Nephron progenitor cell (in vitro differentiated cells): ENCODE results near the gene TBC1D22B.

Experiments used
- DNase-seq: peaks from one replicate; pipeline ENCODE4 v3.0.0; 2021
- H3K27ac Mint-ChIP-seq: 2 replicates; pipeline ENCODE4 v1.8.0; 2021; ENCODE audit warnings: mild to moderate bottlenecking, moderate library complexity, mixed read lengths
- H3K27me3 Mint-ChIP-seq: 2 replicates; pipeline ENCODE4 v1.8.0; 2021; ENCODE audit warnings: mild to moderate bottlenecking, low read depth, mixed read lengths; ENCODE audit not compliant: poor library complexity
- H3K36me3 Mint-ChIP-seq: 2 replicates; pipeline ENCODE4 v1.8.0; 2021; ENCODE audit warnings: low read depth, mixed read lengths
- H3K4me1 Mint-ChIP-seq: 2 replicates; pipeline ENCODE4 v1.8.0; 2021; ENCODE audit warnings: mixed read lengths
- H3K4me3 Mint-ChIP-seq: 2 replicates; pipeline ENCODE4 v1.8.0; 2021; ENCODE audit warnings: mild to moderate bottlenecking, moderate library complexity, mixed read lengths
- H3K9me3 Mint-ChIP-seq: 2 replicates; pipeline ENCODE4 v1.8.0; 2021; ENCODE audit warnings: mild to moderate bottlenecking, moderate library complexity, mixed read lengths
- CTCF ChIP-seq: fragments of 200-600 bp; sonication (generic); IDR thresholded peaks from 2 replicates; pipeline ENCODE4 v1.5.0; 2021; ENCODE audit warnings: antibody characterized with exemption

The TBC1D22B gene

GRCh38 chr6:37277001-37277409, 19.4 kb downstream of the TBC1D22B start:
- H3K36me3 Mint-ChIP-seq: peaks cover 11% of the 10 kb centered on the region
- peaks cover 20% of the 10 kb centered on the region for H3K4me1 Mint-ChIP-seq
- no peak overlapping the region for H3K27ac Mint-ChIP-seq
- H3K4me3 Mint-ChIP-seq: no peak overlapping the region
- H3K9me3 Mint-ChIP-seq: no peaks in the 10 kb centered on the region
- DNase-seq: no peak
- no peak for TF ChIP-seq CTCF
- peaks cover 4% of the 10 kb centered on the region for H3K27me3 Mint-ChIP-seq

DNA sequence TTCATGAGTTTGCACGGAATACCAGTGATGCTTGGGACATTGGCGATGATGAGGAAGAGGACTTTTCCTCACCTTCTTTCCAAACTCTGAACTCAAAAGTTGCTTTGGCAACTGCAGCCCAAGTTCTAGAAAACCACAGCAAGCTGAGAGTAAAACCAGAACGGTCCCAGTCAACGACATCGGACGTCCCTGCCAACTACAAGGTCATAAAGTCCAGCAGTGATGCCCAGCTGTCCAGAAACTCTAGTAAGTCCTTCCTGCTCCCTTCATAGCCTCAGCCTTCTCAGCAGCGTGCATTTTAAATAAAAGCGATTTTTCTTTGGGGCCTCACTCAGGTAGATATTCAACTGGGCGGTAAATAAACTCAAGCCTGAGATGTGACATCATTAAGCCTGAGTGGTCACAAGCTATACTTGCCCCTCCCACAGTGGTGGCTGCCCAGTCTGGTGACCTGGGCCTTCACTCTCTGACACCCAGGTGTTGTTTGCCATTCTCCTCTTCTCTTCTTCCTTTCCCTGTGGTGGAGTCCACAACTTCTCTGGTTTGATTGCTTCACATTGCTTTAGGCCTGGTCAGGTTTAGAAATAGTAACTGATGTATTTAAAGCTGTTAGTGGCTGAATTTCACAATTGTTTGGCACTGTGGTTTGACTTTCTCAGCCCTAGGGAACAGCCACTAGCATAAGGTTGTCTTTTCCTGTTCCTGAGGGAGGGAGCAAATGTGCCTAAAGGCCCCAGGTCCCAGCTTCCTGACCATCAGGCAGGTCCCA, 22.0 kb downstream of the TBC1D22B start:
- H3K27me3 Mint-ChIP-seq: peaks cover 6% of the 10 kb centered on the region
- no peaks in the 10 kb centered on the region for H3K9me3 Mint-ChIP-seq
- peaks cover 24% of the 10 kb centered on the region for H3K36me3 Mint-ChIP-seq
- H3K4me1 Mint-ChIP-seq: peaks cover 20% of the 10 kb centered on the region
- no peak for DNase-seq
- H3K27ac Mint-ChIP-seq: no peak overlapping the region
- no peak for TF ChIP-seq CTCF
- no peak overlapping the region for H3K4me3 Mint-ChIP-seq

DNA sequence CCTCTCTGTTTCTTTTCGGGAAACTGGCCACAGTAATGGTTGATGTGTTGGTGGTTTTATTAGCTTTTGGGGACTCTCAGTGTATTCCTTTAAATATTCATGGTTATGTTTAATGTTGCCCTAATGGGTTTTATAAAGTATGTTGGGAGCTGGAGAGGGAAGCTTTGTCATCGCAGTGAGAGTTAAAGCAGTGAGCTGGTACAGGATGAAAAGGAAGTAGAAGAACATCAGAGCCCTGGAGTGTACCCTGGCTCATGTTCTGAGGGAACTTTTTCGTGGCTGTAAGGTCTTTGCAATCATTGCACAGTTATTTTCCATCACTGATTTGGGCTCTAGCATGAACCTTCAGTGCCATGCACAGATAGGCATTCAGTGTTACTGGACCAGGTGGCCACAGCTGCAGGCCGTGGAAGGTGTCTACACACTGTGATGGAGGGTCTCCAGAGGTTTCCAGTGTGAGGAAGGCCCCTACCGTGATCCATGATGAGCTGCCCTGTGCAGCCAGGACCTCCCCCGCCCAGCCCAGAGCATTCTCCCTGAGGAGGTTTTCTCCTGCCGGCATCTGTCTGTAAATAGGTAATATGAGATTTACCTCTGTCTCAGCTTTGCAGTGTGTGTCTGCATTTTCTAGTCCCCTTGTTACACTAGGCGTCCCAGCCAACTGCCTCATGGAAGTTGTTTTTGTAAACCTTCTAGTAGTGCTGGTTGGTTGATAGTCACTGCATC, 22.8 kb downstream of the TBC1D22B start:
- Mint-ChIP-seq H3K9me3 (no peaks in the 10 kb centered on the region), H3K4me3 (no peak overlapping the region), H3K4me1 (peaks cover 20% of the 10 kb centered on the region), H3K27me3 (peaks cover 6% of the 10 kb centered on the region), H3K36me3 (peaks cover 29% of the 10 kb centered on the region), H3K27ac (peak overlapping the region; percentile 50)
- DNase-seq: peak; percentile 19
- TF ChIP-seq CTCF: no peak

GRCh38 chr6:37282371-37282770, 24.8 kb downstream of the TBC1D22B start:
- Mint-ChIP-seq H3K27ac (no peak overlapping the region), H3K36me3 (peaks cover 44% of the 10 kb centered on the region)
- DNase-seq: no peak

GRCh38 chr6:37283268-37283667, 25.7 kb downstream of the TBC1D22B start:
- Mint-ChIP-seq H3K4me1 (peaks cover 20% of the 10 kb centered on the region), H3K36me3 (peaks cover 53% of the 10 kb centered on the region), H3K4me3 (no peak overlapping the region), H3K27ac (no peak overlapping the region), H3K9me3 (no peaks in the 10 kb centered on the region), H3K27me3 (peaks cover 2% of the 10 kb centered on the region)
- DNase-seq: no peak
- no peak for TF ChIP-seq CTCF

More at GRCh38 chr6:37282371-37282770, 24.8 kb downstream of the TBC1D22B start:
- no peak overlapping the region for H3K4me3 Mint-ChIP-seq
- H3K9me3 Mint-ChIP-seq: no peaks in the 10 kb centered on the region
- no peak for TF ChIP-seq CTCF
- peaks cover 20% of the 10 kb centered on the region for H3K4me1 Mint-ChIP-seq
- peaks cover 2% of the 10 kb centered on the region for H3K27me3 Mint-ChIP-seq
